GM23338 (cell line): ENCODE measurements around the gene PTPRS. TPM values are rescaled to one million over a fixed set of nuclear protein-coding genes. Genes with fewer than 3 reads are reported as not detected.
A peak's percentile ranks its signal among the peaks of the same experiment; 100 is the strongest.

Experiments used
- ATAC-seq: fragments of 200-7000 bp; cut with Tn5 transposase; 3 replicates; pipeline ENCODE4 v1.9.1; 2020
- DNase-seq: peaks from one replicate; pipeline ENCODE4 v3.0.0-alpha.2; 2015; ENCODE audit warnings: low spot score
- H2AFZ ChIP-seq: fragments of 200-600 bp; sonication (generic); 2 replicates; pipeline ENCODE4 v1.8.0; 2016; ENCODE audit warnings: antibody characterized with exemption, mild to moderate bottlenecking, moderate library complexity
- H3F3A ChIP-seq: fragments of 200-600 bp; sonication (generic); replicated peaks from 2 replicates; pipeline ENCODE4 v1.8.0; 2017; ENCODE audit warnings: antibody characterized with exemption, mixed run types, low read depth
- H3K27ac ChIP-seq: fragments of 200-600 bp; sonication (generic); 2 replicates; pipeline ENCODE4 v1.6.1; 2016; ENCODE audit warnings: low read depth
- H3K27me3 ChIP-seq: fragments of 200-600 bp; sonication (generic); 2 replicates; pipeline ENCODE4 v1.8.0; 2016; ENCODE audit warnings: mild to moderate bottlenecking, mixed run types, moderate library complexity; ENCODE audit not compliant: insufficient read depth
- H3K36me3 ChIP-seq: fragments of 200-600 bp; sonication (generic); 2 replicates; pipeline ENCODE4 v1.8.0; 2016; ENCODE audit warnings: mild to moderate bottlenecking; ENCODE audit not compliant: insufficient read depth
- H3K4me1 ChIP-seq: fragments of 200-600 bp; sonication (generic); 2 replicates; pipeline ENCODE4 v1.8.0; 2016; ENCODE audit warnings: mild to moderate bottlenecking, moderate library complexity; ENCODE audit not compliant: insufficient read depth
- H3K4me2 ChIP-seq: fragments of 200-600 bp; sonication (generic); 2 replicates; pipeline ENCODE4 v1.7.1; 2017; ENCODE audit warnings: mixed run types
- H3K4me3 ChIP-seq: fragments of 200-600 bp; sonication (generic); 2 replicates; pipeline ENCODE4 v1.6.1; 2016; ENCODE audit warnings: mixed run types
- H3K79me2 ChIP-seq: fragments of 200-600 bp; sonication (generic); replicated peaks from 2 replicates; pipeline ENCODE4 v1.8.0; 2017; ENCODE audit warnings: mild to moderate bottlenecking; ENCODE audit not compliant: insufficient read depth
- H3K9me2 ChIP-seq: fragments of 200-600 bp; sonication (generic); 2 replicates; pipeline ENCODE4 v1.8.0; 2017; ENCODE audit not compliant: insufficient read depth
- H4K20me1 ChIP-seq: fragments of 200-600 bp; sonication (generic); replicated peaks from 2 replicates; pipeline ENCODE4 v1.8.0; 2017; ENCODE audit warnings: mild to moderate bottlenecking; ENCODE audit not compliant: insufficient read depth
- H3K27ac Mint-ChIP-seq: 2 replicates; pipeline ENCODE4 v1.8.0; 2020; ENCODE audit warnings: inconsistent platforms, mild to moderate bottlenecking, moderate library complexity, mixed read lengths
- H3K27me3 Mint-ChIP-seq: 3 replicates; pipeline ENCODE4 v1.8.0; 2022; ENCODE audit warnings: low read depth, mild to moderate bottlenecking, moderate library complexity, mixed read lengths, inconsistent platforms; ENCODE audit not compliant: insufficient read depth, poor library complexity
- H3K36me3 Mint-ChIP-seq: 3 replicates; pipeline ENCODE4 v1.8.0; 2021; ENCODE audit warnings: low read depth, mild to moderate bottlenecking, inconsistent platforms, moderate library complexity, mixed read lengths
- H3K4me1 Mint-ChIP-seq: 3 replicates; pipeline ENCODE4 v1.8.0; 2020; ENCODE audit warnings: mild to moderate bottlenecking, inconsistent platforms, mixed read lengths
- H3K4me3 Mint-ChIP-seq: 3 replicates; pipeline ENCODE4 v1.8.0; 2021; ENCODE audit warnings: moderate library complexity, mild to moderate bottlenecking, inconsistent platforms, mixed read lengths
- H3K9me3 Mint-ChIP-seq: 3 replicates; pipeline ENCODE4 v1.8.0; 2020; ENCODE audit warnings: moderate library complexity, mild to moderate bottlenecking, inconsistent platforms, mixed read lengths
- CREB1 ChIP-seq: fragments of 250-450 bp; sonication (Bioruptor Pico); IDR thresholded peaks from 2 replicates; pipeline ENCODE4 v1.5.0; 2020; ENCODE audit warnings: low read depth, mild to moderate bottlenecking, moderate library complexity
- EZH2 ChIP-seq: fragments of 200-600 bp; sonication (generic); IDR thresholded peaks from one replicate; pipeline ENCODE4 v1.8.0; 2017; ENCODE audit warnings: antibody characterized with exemption, mild to moderate bottlenecking, low read depth; ENCODE audit not compliant: unreplicated experiment
- EZH2phosphoT487 ChIP-seq: fragments of 200-600 bp; sonication (generic); IDR thresholded peaks from one replicate; pipeline ENCODE4 v1.8.1; 2018; ENCODE audit warnings: antibody characterized with exemption; ENCODE audit not compliant: unreplicated experiment
- JUNB ChIP-seq: IDR thresholded peaks from one replicate; pipeline ENCODE4 v1.6.1; 2016; ENCODE audit warnings: antibody characterized with exemption; ENCODE audit not compliant: unreplicated experiment
- NANOG ChIP-seq: IDR thresholded peaks from 2 replicates; pipeline ENCODE4 v1.6.1; 2016; ENCODE audit warnings: antibody characterized with exemption, borderline replicate concordance
- POLR2AphosphoS5 ChIP-seq: IDR thresholded peaks from 2 replicates; pipeline ENCODE4 v1.6.1; 2016; ENCODE audit warnings: antibody characterized with exemption, low read depth
- STAT1 ChIP-seq: IDR thresholded peaks from one replicate; pipeline ENCODE4 v1.6.1; 2016; ENCODE audit warnings: antibody characterized with exemption; ENCODE audit not compliant: unreplicated experiment
- ZNF114 ChIP-seq: fragments of 250-450 bp; sonication (Bioruptor Pico); IDR thresholded peaks from 2 replicates; pipeline ENCODE4 v1.5.0; 2020; ENCODE audit warnings: mild to moderate bottlenecking, moderate library complexity
- ZNF331 ChIP-seq: fragments of 250-450 bp; sonication (Bioruptor Pico); IDR thresholded peaks from 2 replicates; pipeline ENCODE4 v1.5.0; 2020; ENCODE audit warnings: low read depth, mild to moderate bottlenecking, moderate library complexity
- polyA plus RNA-seq: library from polyadenylated mRNA; unstranded; fragments of >200 nt; fragmentation: Nextera tagmentation; extraction: Ambion mirVana; gene quantifications from 2 replicates; pipeline ENCODE4 v1.2.1, GENCODE V29; 2016
- total RNA-seq: library from RNA; depleted of rRNA; stranded (reverse); fragments of >200 nt; shearing (Covaris generic); gene quantifications from 2 replicates; pipeline ENCODE4 v1.2.3, GENCODE V29; 2014
- TF ChIP-seq, protein P1 (sequence below): IDR thresholded peaks from one replicate; pipeline ENCODE4 v1.6.1; 2018; ENCODE audit warnings: antibody characterized with exemption; ENCODE audit not compliant: unreplicated experiment
- TF ChIP-seq, protein P2 (sequence below): fragments of 250-450 bp; sonication (Bioruptor Pico); IDR thresholded peaks from 2 replicates; pipeline ENCODE4 v1.5.0; 2020; ENCODE audit warnings: mild to moderate bottlenecking, moderate library complexity
- TF ChIP-seq, protein P3 (sequence below), 2 experiments: fragments of 200-600 bp in 1 of 2; sonication (generic) in 1 of 2; conservative IDR thresholded peaks; 2 replicates each; pipeline versions ENCODE4 v1.5.1 to v1.6.1; 2016 to 2017; ENCODE audit warnings: antibody characterized with exemption in 2 of 2, low read depth in 2 of 2, mild to moderate bottlenecking in 2 of 2, moderate library complexity in 1 of 2
- TF ChIP-seq, protein P4 (sequence below): IDR thresholded peaks from 2 replicates; pipeline ENCODE4 v1.6.1; 2016; ENCODE audit warnings: antibody characterized with exemption

The PTPRS gene
- total and polyA plus RNA-seq, 2 experiments from 2014 or later = 20.7 to 290 TPM

DNA sequence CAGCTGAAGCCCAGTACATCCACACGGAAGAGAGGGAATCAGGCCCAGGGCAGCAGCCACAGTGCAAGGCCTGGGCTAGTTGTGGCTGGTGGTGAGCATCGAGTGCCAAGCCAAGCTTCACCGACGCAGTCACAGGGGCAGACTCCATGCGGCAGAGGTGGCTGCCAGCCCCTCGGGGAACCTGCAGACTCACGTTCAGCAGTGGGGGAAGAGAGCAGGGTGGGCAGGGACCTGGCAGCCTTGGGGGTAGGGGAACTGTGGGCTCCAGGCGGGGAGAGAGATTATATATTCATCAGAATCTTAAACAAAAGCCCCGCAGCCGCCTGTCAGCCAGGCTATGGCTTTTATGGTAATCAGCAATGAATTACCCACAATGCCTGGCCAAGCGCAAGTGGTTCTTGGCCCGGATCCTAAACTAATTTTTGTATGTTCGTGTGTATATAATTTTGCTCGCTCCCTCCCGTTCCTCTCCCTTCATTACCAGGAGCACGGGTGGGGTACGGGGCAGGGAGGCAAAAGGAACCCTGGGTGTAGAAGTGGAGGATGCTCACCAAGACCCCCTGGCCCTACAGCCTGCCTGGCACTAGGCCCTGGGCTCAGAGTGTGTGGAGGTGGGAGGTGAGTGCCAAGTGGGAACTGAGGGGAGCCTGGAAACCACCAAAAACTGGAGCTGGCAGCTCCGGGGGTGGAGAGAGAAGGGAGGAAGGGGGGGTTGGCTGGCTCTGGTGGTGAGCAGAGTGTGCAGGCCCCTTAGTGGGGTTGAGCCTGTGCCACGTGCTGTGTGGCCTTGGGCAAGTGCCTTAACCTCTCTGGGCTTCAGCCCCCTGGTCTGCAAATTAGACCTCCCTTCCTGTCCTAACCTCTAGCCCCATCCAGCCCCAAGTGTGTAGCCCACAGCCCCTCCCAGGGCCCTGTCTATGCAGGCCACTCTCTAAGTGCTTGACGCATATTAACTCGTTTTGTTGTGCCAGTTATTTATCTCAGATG lies 31.9 kb downstream of the PTPRS start:
- Mint-ChIP-seq H3K27me3 (peaks cover 4% of the 10 kb centered on the region), H3K4me1 (peaks cover 16% of the 10 kb centered on the region; the same call in 2 of the 3 replicates), H3K9me3 (peaks cover 2% of the 10 kb centered on the region; the same call in 2 of the 3 replicates), H3K4me3 (no peak overlapping the region), H3K27ac (peak overlapping the region; percentile 73; the same call in 1 of the 2 replicates), H3K36me3 (peaks cover 14% of the 10 kb centered on the region)
- no peaks in the 10 kb centered on the region for H3K27me3 ChIP-seq
- H3K9me2 ChIP-seq = no peaks in the 10 kb centered on the region
- TF ChIP-seq ZNF114 (no peak), EZH2phosphoT487 (no peak), STAT1 (no peak), ZNF331 (no peak), JUNB (no peak), NANOG (no peak), EZH2 (no peak), CREB1 (CRISPR knock-in tag) (no peak), POLR2AphosphoS5 (no peak)
- TF ChIP-seq, protein P1, sequence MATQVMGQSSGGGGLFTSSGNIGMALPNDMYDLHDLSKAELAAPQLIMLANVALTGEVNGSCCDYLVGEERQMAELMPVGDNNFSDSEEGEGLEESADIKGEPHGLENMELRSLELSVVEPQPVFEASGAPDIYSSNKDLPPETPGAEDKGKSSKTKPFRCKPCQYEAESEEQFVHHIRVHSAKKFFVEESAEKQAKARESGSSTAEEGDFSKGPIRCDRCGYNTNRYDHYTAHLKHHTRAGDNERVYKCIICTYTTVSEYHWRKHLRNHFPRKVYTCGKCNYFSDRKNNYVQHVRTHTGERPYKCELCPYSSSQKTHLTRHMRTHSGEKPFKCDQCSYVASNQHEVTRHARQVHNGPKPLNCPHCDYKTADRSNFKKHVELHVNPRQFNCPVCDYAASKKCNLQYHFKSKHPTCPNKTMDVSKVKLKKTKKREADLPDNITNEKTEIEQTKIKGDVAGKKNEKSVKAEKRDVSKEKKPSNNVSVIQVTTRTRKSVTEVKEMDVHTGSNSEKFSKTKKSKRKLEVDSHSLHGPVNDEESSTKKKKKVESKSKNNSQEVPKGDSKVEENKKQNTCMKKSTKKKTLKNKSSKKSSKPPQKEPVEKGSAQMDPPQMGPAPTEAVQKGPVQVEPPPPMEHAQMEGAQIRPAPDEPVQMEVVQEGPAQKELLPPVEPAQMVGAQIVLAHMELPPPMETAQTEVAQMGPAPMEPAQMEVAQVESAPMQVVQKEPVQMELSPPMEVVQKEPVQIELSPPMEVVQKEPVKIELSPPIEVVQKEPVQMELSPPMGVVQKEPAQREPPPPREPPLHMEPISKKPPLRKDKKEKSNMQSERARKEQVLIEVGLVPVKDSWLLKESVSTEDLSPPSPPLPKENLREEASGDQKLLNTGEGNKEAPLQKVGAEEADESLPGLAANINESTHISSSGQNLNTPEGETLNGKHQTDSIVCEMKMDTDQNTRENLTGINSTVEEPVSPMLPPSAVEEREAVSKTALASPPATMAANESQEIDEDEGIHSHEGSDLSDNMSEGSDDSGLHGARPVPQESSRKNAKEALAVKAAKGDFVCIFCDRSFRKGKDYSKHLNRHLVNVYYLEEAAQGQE = no peak
- TF ChIP-seq, protein P2, sequence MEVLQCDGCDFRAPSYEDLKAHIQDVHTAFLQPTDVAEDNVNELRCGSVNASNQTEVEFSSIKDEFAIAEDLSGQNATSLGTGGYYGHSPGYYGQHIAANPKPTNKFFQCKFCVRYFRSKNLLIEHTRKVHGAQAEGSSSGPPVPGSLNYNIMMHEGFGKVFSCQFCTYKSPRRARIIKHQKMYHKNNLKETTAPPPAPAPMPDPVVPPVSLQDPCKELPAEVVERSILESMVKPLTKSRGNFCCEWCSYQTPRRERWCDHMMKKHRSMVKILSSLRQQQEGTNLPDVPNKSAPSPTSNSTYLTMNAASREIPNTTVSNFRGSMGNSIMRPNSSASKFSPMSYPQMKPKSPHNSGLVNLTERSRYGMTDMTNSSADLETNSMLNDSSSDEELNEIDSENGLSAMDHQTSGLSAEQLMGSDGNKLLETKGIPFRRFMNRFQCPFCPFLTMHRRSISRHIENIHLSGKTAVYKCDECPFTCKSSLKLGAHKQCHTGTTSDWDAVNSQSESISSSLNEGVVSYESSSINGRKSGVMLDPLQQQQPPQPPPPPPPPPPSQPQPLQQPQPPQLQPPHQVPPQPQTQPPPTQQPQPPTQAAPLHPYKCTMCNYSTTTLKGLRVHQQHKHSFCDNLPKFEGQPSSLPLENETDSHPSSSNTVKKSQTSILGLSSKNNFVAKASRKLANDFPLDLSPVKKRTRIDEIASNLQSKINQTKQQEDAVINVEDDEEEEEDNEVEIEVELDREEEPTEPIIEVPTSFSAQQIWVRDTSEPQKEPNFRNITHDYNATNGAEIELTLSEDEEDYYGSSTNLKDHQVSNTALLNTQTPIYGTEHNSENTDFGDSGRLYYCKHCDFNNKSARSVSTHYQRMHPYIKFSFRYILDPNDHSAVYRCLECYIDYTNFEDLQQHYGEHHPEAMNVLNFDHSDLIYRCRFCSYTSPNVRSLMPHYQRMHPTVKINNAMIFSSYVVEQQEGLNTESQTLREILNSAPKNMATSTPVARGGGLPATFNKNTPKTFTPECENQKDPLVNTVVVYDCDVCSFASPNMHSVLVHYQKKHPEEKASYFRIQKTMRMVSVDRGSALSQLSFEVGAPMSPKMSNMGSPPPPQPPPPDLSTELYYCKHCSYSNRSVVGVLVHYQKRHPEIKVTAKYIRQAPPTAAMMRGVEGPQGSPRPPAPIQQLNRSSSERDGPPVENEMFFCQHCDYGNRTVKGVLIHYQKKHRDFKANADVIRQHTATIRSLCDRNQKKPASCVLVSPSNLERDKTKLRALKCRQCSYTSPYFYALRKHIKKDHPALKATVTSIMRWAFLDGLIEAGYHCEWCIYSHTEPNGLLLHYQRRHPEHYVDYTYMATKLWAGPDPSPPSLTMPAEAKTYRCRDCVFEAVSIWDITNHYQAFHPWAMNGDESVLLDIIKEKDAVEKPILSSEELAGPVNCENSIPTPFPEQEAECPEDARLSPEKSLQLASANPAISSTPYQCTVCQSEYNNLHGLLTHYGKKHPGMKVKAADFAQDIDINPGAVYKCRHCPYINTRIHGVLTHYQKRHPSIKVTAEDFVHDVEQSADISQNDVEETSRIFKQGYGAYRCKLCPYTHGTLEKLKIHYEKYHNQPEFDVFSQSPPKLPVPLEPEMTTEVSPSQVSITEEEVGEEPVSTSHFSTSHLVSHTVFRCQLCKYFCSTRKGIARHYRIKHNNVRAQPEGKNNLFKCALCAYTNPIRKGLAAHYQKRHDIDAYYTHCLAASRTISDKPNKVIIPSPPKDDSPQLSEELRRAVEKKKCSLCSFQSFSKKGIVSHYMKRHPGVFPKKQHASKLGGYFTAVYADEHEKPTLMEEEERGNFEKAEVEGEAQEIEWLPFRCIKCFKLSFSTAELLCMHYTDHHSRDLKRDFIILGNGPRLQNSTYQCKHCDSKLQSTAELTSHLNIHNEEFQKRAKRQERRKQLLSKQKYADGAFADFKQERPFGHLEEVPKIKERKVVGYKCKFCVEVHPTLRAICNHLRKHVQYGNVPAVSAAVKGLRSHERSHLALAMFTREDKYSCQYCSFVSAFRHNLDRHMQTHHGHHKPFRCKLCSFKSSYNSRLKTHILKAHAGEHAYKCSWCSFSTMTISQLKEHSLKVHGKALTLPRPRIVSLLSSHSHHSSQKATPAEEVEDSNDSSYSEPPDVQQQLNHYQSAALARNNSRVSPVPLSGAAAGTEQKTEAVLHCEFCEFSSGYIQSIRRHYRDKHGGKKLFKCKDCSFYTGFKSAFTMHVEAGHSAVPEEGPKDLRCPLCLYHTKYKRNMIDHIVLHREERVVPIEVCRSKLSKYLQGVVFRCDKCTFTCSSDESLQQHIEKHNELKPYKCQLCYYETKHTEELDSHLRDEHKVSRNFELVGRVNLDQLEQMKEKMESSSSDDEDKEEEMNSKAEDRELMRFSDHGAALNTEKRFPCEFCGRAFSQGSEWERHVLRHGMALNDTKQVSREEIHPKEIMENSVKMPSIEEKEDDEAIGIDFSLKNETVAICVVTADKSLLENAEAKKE = no peak
- TF ChIP-seq, protein P3, sequence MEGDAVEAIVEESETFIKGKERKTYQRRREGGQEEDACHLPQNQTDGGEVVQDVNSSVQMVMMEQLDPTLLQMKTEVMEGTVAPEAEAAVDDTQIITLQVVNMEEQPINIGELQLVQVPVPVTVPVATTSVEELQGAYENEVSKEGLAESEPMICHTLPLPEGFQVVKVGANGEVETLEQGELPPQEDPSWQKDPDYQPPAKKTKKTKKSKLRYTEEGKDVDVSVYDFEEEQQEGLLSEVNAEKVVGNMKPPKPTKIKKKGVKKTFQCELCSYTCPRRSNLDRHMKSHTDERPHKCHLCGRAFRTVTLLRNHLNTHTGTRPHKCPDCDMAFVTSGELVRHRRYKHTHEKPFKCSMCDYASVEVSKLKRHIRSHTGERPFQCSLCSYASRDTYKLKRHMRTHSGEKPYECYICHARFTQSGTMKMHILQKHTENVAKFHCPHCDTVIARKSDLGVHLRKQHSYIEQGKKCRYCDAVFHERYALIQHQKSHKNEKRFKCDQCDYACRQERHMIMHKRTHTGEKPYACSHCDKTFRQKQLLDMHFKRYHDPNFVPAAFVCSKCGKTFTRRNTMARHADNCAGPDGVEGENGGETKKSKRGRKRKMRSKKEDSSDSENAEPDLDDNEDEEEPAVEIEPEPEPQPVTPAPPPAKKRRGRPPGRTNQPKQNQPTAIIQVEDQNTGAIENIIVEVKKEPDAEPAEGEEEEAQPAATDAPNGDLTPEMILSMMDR (conservative IDR thresholded peaks at IDR 0.05; ENCODE audit: low read depth in 2 of 2) = no peak
- TF ChIP-seq, protein P4, sequence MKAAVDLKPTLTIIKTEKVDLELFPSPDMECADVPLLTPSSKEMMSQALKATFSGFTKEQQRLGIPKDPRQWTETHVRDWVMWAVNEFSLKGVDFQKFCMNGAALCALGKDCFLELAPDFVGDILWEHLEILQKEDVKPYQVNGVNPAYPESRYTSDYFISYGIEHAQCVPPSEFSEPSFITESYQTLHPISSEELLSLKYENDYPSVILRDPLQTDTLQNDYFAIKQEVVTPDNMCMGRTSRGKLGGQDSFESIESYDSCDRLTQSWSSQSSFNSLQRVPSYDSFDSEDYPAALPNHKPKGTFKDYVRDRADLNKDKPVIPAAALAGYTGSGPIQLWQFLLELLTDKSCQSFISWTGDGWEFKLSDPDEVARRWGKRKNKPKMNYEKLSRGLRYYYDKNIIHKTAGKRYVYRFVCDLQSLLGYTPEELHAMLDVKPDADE = no peak
- H3K27ac ChIP-seq = no peak overlapping the region
- ATAC-seq (peak; percentile 24), DNase-seq (no peak)
- no peaks in the 10 kb centered on the region for H3K36me3 ChIP-seq
- peaks cover 63% of the 10 kb centered on the region for H3K79me2 ChIP-seq
- H3F3A ChIP-seq = no peaks in the 10 kb centered on the region
- H3K4me3 ChIP-seq = no peak overlapping the region
- H3K4me1 ChIP-seq = no peaks in the 10 kb centered on the region; the same call in 1 of the 2 replicates
- H4K20me1 ChIP-seq = peaks cover 53% of the 10 kb centered on the region
- no peak overlapping the region for H3K4me2 ChIP-seq
- H2AFZ ChIP-seq = no peak overlapping the region
